Hematopoietic multipotent progenitor cell treated with erythropoietin and hydrocortisone succinate and interleukin-3 and kit ligand, for 4 days (in vitro differentiated cells): ENCODE measurements around the gene GTF3C1.

Experiments
- DNase-seq: peaks from one replicate; pipeline ENCODE4 v3.0.0-alpha.2; 2015

The GTF3C1 gene

GRCh38 chr16:27482397-27483087 lies 67.2 kb downstream of the GTF3C1 start:
- DNase-seq: no peak

GRCh38 chr16:27481282-27481934 lies 68.3 kb downstream of the GTF3C1 start:
- no peak for DNase-seq

- no peak for DNase-seq
These were observed 69.0 kb downstream of the GTF3C1 start for GRCh38 chr16:27480761-27481160.

- DNase-seq: no peak
These were observed 73.5 kb downstream of the GTF3C1 start for GRCh38 chr16:27476240-27476639.

GRCh38 chr16:27475561-27475960 lies 74.2 kb downstream of the GTF3C1 start:
- no peak for DNase-seq

- no peak for DNase-seq
These were observed 74.8 kb downstream of the GTF3C1 start for GRCh38 chr16:27474921-27475320.

- no peak for DNase-seq
These were observed 75.7 kb downstream of the GTF3C1 start for GRCh38 chr16:27474041-27474440.

GRCh38 chr16:27473101-27473900 lies 76.4 kb downstream of the GTF3C1 start:
- DNase-seq: no peak

GRCh38 chr16:27472091-27473020 lies 77.4 kb downstream of the GTF3C1 start:
- DNase-seq: no peak

GRCh38 chr16:27471661-27472060 lies 78.1 kb downstream of the GTF3C1 start:
- no peak for DNase-seq

- no peak for DNase-seq
These were observed 78.9 kb downstream of the GTF3C1 start for GRCh38 chr16:27470567-27471431.

GRCh38 chr16:27468941-27469531 lies 80.7 kb downstream of the GTF3C1 start:
- no peak for DNase-seq

GRCh38 chr16:27465483-27465879 lies 84.2 kb downstream of the GTF3C1 start:
- no peak for DNase-seq

- no peak for DNase-seq
These were observed 84.9 kb downstream of the GTF3C1 start for GRCh38 chr16:27464626-27465482.

- DNase-seq: no peak
These were observed 85.7 kb downstream of the GTF3C1 start for GRCh38 chr16:27463741-27464591.

- DNase-seq: no peak
These were observed 86.6 kb downstream of the GTF3C1 start for GRCh38 chr16:27462846-27463682.

GRCh38 chr16:27462200-27462845 lies 87.4 kb downstream of the GTF3C1 start:
- DNase-seq: no peak
